ENCODE data around the gene SECTM1. TPM values are rescaled to one million over a fixed set of nuclear protein-coding genes. Genes with fewer than 3 reads are reported as not detected.

Gene SECTM1
- total RNA-seq, 1 donor from 2014 or later: not detected

DNA sequence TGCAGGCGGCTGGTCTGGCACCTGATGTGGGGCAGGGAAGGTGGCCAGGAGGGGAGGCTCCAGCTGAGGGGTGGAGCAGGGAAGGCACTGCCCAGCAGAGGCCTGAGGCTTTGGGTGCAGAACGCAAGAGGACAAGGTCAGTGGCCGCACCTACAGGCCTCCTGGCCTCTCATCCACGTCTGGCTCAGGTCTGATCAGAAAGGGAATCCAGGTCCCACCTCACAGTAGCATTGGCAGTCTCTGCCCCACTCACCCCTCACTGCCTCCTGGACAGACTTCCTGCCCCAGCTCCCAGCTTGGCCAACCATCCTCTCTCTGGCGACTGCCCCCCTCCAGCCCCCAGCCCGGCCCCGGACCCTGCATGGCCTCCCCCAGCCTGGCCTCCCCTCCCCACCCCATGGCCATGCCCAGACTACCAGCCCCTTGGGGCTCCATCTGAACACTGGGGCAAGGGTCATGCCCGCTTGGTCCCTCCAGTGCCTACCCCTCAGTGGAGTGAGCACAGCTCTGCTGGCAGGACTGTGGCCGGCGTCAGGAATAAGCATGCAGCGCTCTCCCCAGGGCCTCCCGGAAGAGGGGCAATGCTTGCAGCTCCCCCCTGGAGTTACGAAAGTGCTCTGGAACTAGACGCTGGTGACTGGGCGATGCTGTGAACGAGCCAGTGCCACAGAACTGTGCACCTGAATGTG, 42.6 kb upstream of the SECTM1 start:
- H3K4me1 ChIP-seq: peaks cover 11% of the 10 kb centered on the region
- no peaks in the 10 kb centered on the region for H3K9me3 ChIP-seq (ENCODE audit: low read depth)
- H3K27me3 ChIP-seq: peaks cover 25% of the 10 kb centered on the region
- H3K36me3 ChIP-seq: no peaks in the 10 kb centered on the region
- no peak for DNase-seq (ENCODE audit: low spot score)
- H3K4me1 Mint-ChIP-seq: peaks cover 35% of the 10 kb centered on the region
- H3K27me3 Mint-ChIP-seq (ENCODE audit: insufficient read depth, low read depth): peaks cover 11% of the 10 kb centered on the region
- TF ChIP-seq EZH2 (IDR thresholded peaks at IDR 0.05): no peak
- TF ChIP-seq, protein P1, sequence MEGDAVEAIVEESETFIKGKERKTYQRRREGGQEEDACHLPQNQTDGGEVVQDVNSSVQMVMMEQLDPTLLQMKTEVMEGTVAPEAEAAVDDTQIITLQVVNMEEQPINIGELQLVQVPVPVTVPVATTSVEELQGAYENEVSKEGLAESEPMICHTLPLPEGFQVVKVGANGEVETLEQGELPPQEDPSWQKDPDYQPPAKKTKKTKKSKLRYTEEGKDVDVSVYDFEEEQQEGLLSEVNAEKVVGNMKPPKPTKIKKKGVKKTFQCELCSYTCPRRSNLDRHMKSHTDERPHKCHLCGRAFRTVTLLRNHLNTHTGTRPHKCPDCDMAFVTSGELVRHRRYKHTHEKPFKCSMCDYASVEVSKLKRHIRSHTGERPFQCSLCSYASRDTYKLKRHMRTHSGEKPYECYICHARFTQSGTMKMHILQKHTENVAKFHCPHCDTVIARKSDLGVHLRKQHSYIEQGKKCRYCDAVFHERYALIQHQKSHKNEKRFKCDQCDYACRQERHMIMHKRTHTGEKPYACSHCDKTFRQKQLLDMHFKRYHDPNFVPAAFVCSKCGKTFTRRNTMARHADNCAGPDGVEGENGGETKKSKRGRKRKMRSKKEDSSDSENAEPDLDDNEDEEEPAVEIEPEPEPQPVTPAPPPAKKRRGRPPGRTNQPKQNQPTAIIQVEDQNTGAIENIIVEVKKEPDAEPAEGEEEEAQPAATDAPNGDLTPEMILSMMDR (IDR thresholded peaks at IDR 0.05): no peak
- no peak for TF ChIP-seq EZH2phosphoT487 (IDR thresholded peaks at IDR 0.05)
- H3K27ac ChIP-seq: no peak overlapping the region
- H3K79me2 ChIP-seq (ENCODE audit: low read depth): no peaks in the 10 kb centered on the region
- H3K4me3 ChIP-seq: no peak overlapping the region
- H2AFZ ChIP-seq (replicated peaks): no peak overlapping the region
- H3K27ac Mint-ChIP-seq: peak overlapping the region; percentile 29
- no peak overlapping the region for H3K4me2 ChIP-seq
- no peaks in the 10 kb centered on the region for H4K20me1 ChIP-seq (ENCODE audit: low read depth)
- H3K4me3 Mint-ChIP-seq: no peak overlapping the region
- H3F3A ChIP-seq (ENCODE audit: low read depth): peaks cover 6% of the 10 kb centered on the region
- no peak overlapping the region for H3K9ac ChIP-seq
- H3K36me3 Mint-ChIP-seq: no peaks in the 10 kb centered on the region
- H3K9me3 Mint-ChIP-seq: no peaks in the 10 kb centered on the region

DNA sequence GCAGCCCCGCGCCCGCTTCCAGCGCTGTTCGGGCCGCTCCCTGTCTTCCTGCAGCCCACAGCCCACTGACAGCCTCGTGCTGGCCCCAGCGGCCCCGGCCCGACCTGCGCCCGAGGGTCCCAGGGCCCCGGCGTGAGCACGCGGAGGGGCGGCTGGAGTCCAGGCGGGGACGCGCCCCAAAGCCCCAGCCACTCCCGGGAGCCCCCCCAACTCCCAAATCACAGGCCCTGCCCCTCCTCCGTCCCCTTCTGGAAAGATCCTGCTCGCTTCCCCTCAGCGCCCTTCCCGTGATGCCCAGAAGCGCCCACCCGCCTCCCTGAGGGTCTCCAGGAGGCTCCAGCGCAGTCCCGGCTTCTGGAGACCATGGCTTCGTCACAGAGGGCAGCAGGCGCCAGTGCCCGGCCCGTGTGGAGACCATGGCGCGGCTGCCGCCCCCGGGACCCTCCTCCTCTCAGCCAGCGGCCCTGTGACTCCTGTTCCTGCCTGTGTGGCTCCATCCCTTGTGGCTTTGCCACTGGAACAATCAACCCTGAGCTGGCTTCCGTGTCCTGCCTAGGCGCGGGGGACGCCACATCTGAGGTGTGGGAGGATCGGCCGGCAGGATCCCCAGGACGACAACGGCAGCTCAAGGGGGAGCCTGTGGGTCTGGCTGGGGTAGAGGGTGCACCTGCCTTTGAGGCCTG, 41.9 kb upstream of the SECTM1 start:
- Mint-ChIP-seq H3K27ac (no peak overlapping the region), H3K4me3 (no peak overlapping the region), H3K36me3 (no peaks in the 10 kb centered on the region), H3K9me3 (no peaks in the 10 kb centered on the region), H3K27me3 (ENCODE audit: insufficient read depth, low read depth) (peaks cover 11% of the 10 kb centered on the region), H3K4me1 (peaks cover 38% of the 10 kb centered on the region)
- no peaks in the 10 kb centered on the region for H3K79me2 ChIP-seq (ENCODE audit: low read depth)
- H3K9ac ChIP-seq: no peak overlapping the region
- H4K20me1 ChIP-seq (ENCODE audit: low read depth): no peaks in the 10 kb centered on the region
- H3K4me1 ChIP-seq: peaks cover 11% of the 10 kb centered on the region
- H3K27me3 ChIP-seq: peaks cover 32% of the 10 kb centered on the region
- no peaks in the 10 kb centered on the region for H3K9me3 ChIP-seq (ENCODE audit: low read depth)
- H3K4me3 ChIP-seq: no peak overlapping the region
- no peak overlapping the region for H2AFZ ChIP-seq (replicated peaks)
- no peak overlapping the region for H3K27ac ChIP-seq
- no peak overlapping the region for H3K4me2 ChIP-seq
- TF ChIP-seq, protein P1 (IDR thresholded peaks at IDR 0.05): no peak
- TF ChIP-seq EZH2 (IDR thresholded peaks at IDR 0.05) (no peak), EZH2phosphoT487 (IDR thresholded peaks at IDR 0.05) (no peak)
- DNase-seq (ENCODE audit: low spot score): no peak
- peaks cover 13% of the 10 kb centered on the region for H3F3A ChIP-seq (ENCODE audit: low read depth)
- no peaks in the 10 kb centered on the region for H3K36me3 ChIP-seq

DNA sequence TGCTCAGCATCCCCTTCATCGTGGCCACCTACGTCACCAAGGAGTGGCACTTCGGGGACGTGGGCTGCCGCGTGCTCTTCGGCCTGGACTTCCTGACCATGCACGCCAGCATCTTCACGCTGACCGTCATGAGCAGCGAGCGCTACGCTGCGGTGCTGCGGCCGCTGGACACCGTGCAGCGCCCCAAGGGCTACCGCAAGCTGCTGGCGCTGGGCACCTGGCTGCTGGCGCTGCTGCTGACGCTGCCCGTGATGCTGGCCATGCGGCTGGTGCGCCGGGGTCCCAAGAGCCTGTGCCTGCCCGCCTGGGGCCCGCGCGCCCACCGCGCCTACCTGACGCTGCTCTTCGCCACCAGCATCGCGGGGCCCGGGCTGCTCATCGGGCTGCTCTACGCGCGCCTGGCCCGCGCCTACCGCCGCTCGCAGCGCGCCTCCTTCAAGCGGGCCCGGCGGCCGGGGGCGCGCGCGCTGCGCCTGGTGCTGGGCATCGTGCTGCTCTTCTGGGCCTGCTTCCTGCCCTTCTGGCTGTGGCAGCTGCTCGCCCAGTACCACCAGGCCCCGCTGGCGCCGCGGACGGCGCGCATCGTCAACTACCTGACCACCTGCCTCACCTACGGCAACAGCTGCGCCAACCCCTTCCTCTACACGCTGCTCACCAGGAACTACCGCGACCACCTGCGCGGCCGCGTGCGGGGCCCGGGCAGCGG, 41.2 kb upstream of the SECTM1 start:
- no peaks in the 10 kb centered on the region for H3K9me3 ChIP-seq (ENCODE audit: low read depth)
- H4K20me1 ChIP-seq (ENCODE audit: low read depth): no peaks in the 10 kb centered on the region
- Mint-ChIP-seq H3K27me3 (ENCODE audit: insufficient read depth, low read depth) (peaks cover 6% of the 10 kb centered on the region), H3K4me1 (peaks cover 33% of the 10 kb centered on the region), H3K27ac (no peak overlapping the region), H3K36me3 (no peaks in the 10 kb centered on the region), H3K9me3 (no peaks in the 10 kb centered on the region), H3K4me3 (no peak overlapping the region)
- no peak overlapping the region for H3K27ac ChIP-seq
- no peak overlapping the region for H3K9ac ChIP-seq
- no peaks in the 10 kb centered on the region for H3K79me2 ChIP-seq (ENCODE audit: low read depth)
- TF ChIP-seq, protein P1 (IDR thresholded peaks at IDR 0.05): no peak
- TF ChIP-seq EZH2 (IDR thresholded peaks at IDR 0.05) (no peak), EZH2phosphoT487 (IDR thresholded peaks at IDR 0.05) (no peak)
- H3K4me1 ChIP-seq: peaks cover 11% of the 10 kb centered on the region
- no peak overlapping the region for H3K4me3 ChIP-seq
- H3F3A ChIP-seq (ENCODE audit: low read depth): peaks cover 17% of the 10 kb centered on the region
- no peak for DNase-seq (ENCODE audit: low spot score)
- H3K36me3 ChIP-seq: no peaks in the 10 kb centered on the region
- no peak overlapping the region for H2AFZ ChIP-seq (replicated peaks)
- no peak overlapping the region for H3K4me2 ChIP-seq
- H3K27me3 ChIP-seq: peaks cover 39% of the 10 kb centered on the region

Measured in neural progenitor cell (in vitro differentiated cells).